HepG2 (cell line): ENCODE results near the gene RIC3. TPM values are rescaled to one million over a fixed set of nuclear protein-coding genes. Genes with fewer than 3 reads are reported as not detected.

Experiments
- ATAC-seq: fragments of 200-7000 bp; cut with Tn5 transposase; 3 replicates; pipeline ENCODE4 v1.9.1; 2020; ENCODE audit warnings: mild to moderate bottlenecking, moderate library complexity
- BruUV-seq: library from RNA; stranded (reverse); fragments of 400-500 nt; replicated peaks from 2 replicates; lab custom pipeline; 2021; lab: Mats Ljungman, UMichigan
- CTCF ChIA-PET: fragments of 300-600 bp; formaldehyde crosslinking; extraction: SDS; loops from one replicate; lab custom pipeline; 2021; ENCODE audit warnings: low total read pairs, inconsistent platforms, low intra/inter-chr PET ratio; lab: Yijun Ruan, JAX
- POLR2A ChIA-PET: fragments of 350-600 bp; sonication (Branson Sonifier 250); formaldehyde crosslinking; loops from one replicate; lab custom pipeline; 2020; ENCODE audit warnings: antibody characterized with exemption, inconsistent platforms; lab: Yijun Ruan, JAX
- DNase-seq: peaks from one replicate; pipeline ENCODE4 v3.0.0-alpha.2; 2015; ENCODE audit warnings: low spot score
- FAIRE-seq: peaks from 3 replicates; lab custom pipeline; 2011; peaks lifted over from hg19 to GRCh38; lab: Jason Lieb, UNC
- H2AFZ ChIP-seq: one replicate; pipeline ENCODE4 v1.6.1; 2011; ENCODE audit warnings: low read length, inconsistent platforms
- H3K27ac ChIP-seq: fragments of 300-600 bp; 3 replicates; pipeline ENCODE4 v1.8.0; 2011; ENCODE audit warnings: mixed run types, mild to moderate bottlenecking, mixed read lengths, low read length, inconsistent platforms; ENCODE audit not compliant: insufficient read depth; ENCODE audit errors: extremely low read length
- H3K27me3 ChIP-seq, 2 experiments: fragments of 200-600 bp in 1 of 2; 2 replicates in 1 of 2; 3 replicates in 1 of 2; pipeline versions ENCODE4 v1.6.0 to v1.8.0; 2011; ENCODE audit warnings: low read length in 2 of 2, mild to moderate bottlenecking in 2 of 2, moderate library complexity in 2 of 2, inconsistent platforms in 1 of 2; ENCODE audit not compliant: insufficient read depth in 2 of 2, control insufficient read depth in 1 of 2
- H3K36me3 ChIP-seq, 2 experiments: fragments of 200-600 bp in 1 of 2; replicated peaks in 1 of 2; 2 replicates in 1 of 2; 3 replicates in 1 of 2; pipeline versions ENCODE4 v1.5.1 to v1.8.0; 2011; ENCODE audit warnings: low read length in 2 of 2, inconsistent platforms in 1 of 2; ENCODE audit not compliant: insufficient read depth in 2 of 2, control insufficient read depth in 1 of 2
- H3K4me1 ChIP-seq: 2 replicates; pipeline ENCODE4 v1.5.1; 2012; ENCODE audit warnings: low read length, inconsistent platforms; ENCODE audit not compliant: insufficient read depth
- H3K4me2 ChIP-seq: 2 replicates; pipeline ENCODE4 v1.6.0; 2011; ENCODE audit warnings: low read depth, low read length, inconsistent platforms
- H3K4me3 ChIP-seq, 3 experiments: fragments of 200-600 bp in 1 of 3; sonication (generic), shearing (Covaris generic) in 1 of 3; replicated peaks in 1 of 3; 2 replicates each; pipeline ENCODE4 v1.5.1; 2011 to 2016; ENCODE audit warnings: low read length in 3 of 3, inconsistent platforms in 2 of 3, low read depth in 2 of 3, mild to moderate bottlenecking in 2 of 3, control low read depth in 1 of 3, mixed read lengths in 1 of 3; ENCODE audit not compliant: insufficient read depth in 1 of 3
- H3K79me2 ChIP-seq: one replicate; pipeline ENCODE4 v1.6.1; 2011; ENCODE audit warnings: low read length, inconsistent platforms; ENCODE audit not compliant: insufficient read depth
- H3K9ac ChIP-seq: 2 replicates; pipeline ENCODE4 v1.6.0; 2011; ENCODE audit warnings: mild to moderate bottlenecking, low read depth, low read length, inconsistent platforms; ENCODE audit not compliant: insufficient read depth
- H3K9me3 ChIP-seq: 2 replicates; pipeline ENCODE4 v1.5.1; 2012; ENCODE audit warnings: mild to moderate bottlenecking, low read length
- H4K20me1 ChIP-seq: 2 replicates; pipeline ENCODE4 v1.6.0; 2011; ENCODE audit warnings: inconsistent platforms, mild to moderate bottlenecking, low read length, moderate library complexity; ENCODE audit not compliant: insufficient read depth
- ARID3A ChIP-seq: IDR thresholded peaks from 2 replicates; pipeline ENCODE4 v1.6.1; 2012; ENCODE audit warnings: low read depth, low read length, improper control_type of control experiment
- HDAC6 ChIP-seq: fragments of 200-600 bp; sonication (generic); IDR thresholded peaks from 2 replicates; pipeline ENCODE4 v1.7.0; 2017; ENCODE audit warnings: mild to moderate bottlenecking, antibody characterized with exemption, low read length, low read depth
- HMG20A ChIP-seq: IDR thresholded peaks from 2 replicates; pipeline ENCODE4 v1.6.1; 2016; ENCODE audit warnings: borderline replicate concordance
- HMGA1 ChIP-seq: sonication (generic); formaldehyde crosslinking; conservative IDR thresholded peaks from 2 replicates; pipeline ENCODE4 v1.4.0; 2020; ENCODE audit warnings: missing genetic modification reagents
- HNF4A ChIP-seq: sonication (generic); formaldehyde crosslinking; IDR thresholded peaks from 2 replicates; pipeline ENCODE4 v1.4.0; 2020; ENCODE audit warnings: missing genetic modification reagents
- KMT2A ChIP-seq: sonication (generic); formaldehyde crosslinking; IDR thresholded peaks from 2 replicates; pipeline ENCODE4 v1.4.0; 2020; ENCODE audit warnings: missing genetic modification reagents
- LCORL ChIP-seq, 2 experiments: fragments of 450-650 bp in 1 of 2; sonication (generic) in 1 of 2; formaldehyde crosslinking in 1 of 2; IDR thresholded peaks; 2 replicates each; pipeline versions ENCODE4 v1.5.0 to v1.6.1; 2017 to 2020; ENCODE audit warnings: antibody characterized with exemption in 1 of 2, missing genetic modification reagents in 1 of 2
- MEIS1 ChIP-seq: sonication (generic); formaldehyde crosslinking; IDR thresholded peaks from 2 replicates; pipeline ENCODE4 v1.9.0; 2021; ENCODE audit warnings: mild to moderate bottlenecking, missing genetic modification reagents, moderate library complexity, borderline replicate concordance
- MNT ChIP-seq: fragments of 450-650 bp; IDR thresholded peaks from 2 replicates; pipeline ENCODE4 v1.6.1; 2016
- SP1 ChIP-seq, 2 experiments: fragments of 450-650 bp in 1 of 2; sonication (generic) in 1 of 2; formaldehyde crosslinking in 1 of 2; IDR thresholded peaks; 2 replicates each; pipeline versions ENCODE4 v1.4.0 to v1.6.1; 2016 to 2020; ENCODE audit warnings: missing genetic modification reagents in 1 of 2
- UBTF ChIP-seq: sonication (generic); formaldehyde crosslinking; IDR thresholded peaks from 2 replicates; pipeline ENCODE4 v1.4.0; 2020; ENCODE audit warnings: mild to moderate bottlenecking, missing genetic modification reagents
- ZNF260 ChIP-seq: sonication (generic); formaldehyde crosslinking; IDR thresholded peaks from 2 replicates; pipeline ENCODE4 v1.4.0; 2020; ENCODE audit warnings: missing genetic modification reagents, low read depth, mild to moderate bottlenecking, borderline replicate concordance
- ZNF280D ChIP-seq: sonication (generic); formaldehyde crosslinking; IDR thresholded peaks from 2 replicates; pipeline ENCODE4 v1.5.1; 2020; ENCODE audit warnings: mild to moderate bottlenecking, missing genetic modification reagents
- ZNF317 ChIP-seq: sonication (generic); formaldehyde crosslinking; IDR thresholded peaks from 2 replicates; pipeline ENCODE4 v1.5.0; 2020; ENCODE audit warnings: mild to moderate bottlenecking, missing genetic modification reagents
- WGBS: methylation state at CpG from one replicate; pipeline ENCODE4 v1.1.6; 2017; ENCODE audit warnings: low lambda C conversion rate; 5-methylcytosine and 5-hydroxymethylcytosine counted together
- in situ Hi-C: cut with HindIII; loops from 2 replicates; pipeline ENCODE4 v1.10.0; 2017; ENCODE audit warnings: low pct_unique_long_range_greater_than_20kb; ENCODE audit not compliant: extremely low pct_ligation_motif_present
- intact Hi-C: fragments of 100-400 bp; cut with micrococcal nuclease; formaldehyde crosslinking; loops from one replicate; pipeline ENCODE4 v1.10.0; 2022; ENCODE audit not compliant: unreplicated experiment
- polyA plus RNA-seq, 8 experiments: library from polyadenylated mRNA; depleted of rRNA in 3 of 8; stranded (reverse) in 7 of 8; unstranded in 1 of 8; fragments of >200 nt; fragmentation: Illumina TruSeq in 4 of 8; extraction: Trizol in 4 of 8; gene quantifications; 2 replicates each; pipeline versions ENCODE4 v1.2.1 to v1.2.3, GENCODE V29; 2011 to 2016; ENCODE audit warnings: low read depth in 4 of 8, missing spikeins in 1 of 8, mixed read lengths in 1 of 8; ENCODE audit not compliant: insufficient read depth in 1 of 8
- total RNA-seq, 5 experiments: library from RNA; depleted of rRNA; stranded (reverse); fragments of >200 nt; fragmentation: Illumina TruSeq; extraction: Trizol; gene quantifications; 2 replicates each; pipeline ENCODE4 v1.2.3, GENCODE V29; 2016; ENCODE audit warnings: low read depth in 1 of 5

Gene RIC3
- total and polyA plus RNA-seq, 2 of the 13 experiments (the other 11 are each of a cell fraction or from before 2014, with no cell fraction given): not detected

GRCh38 chr11:8149726-8150125 is 19.1 kb downstream of the RIC3 start (continued):
- TF ChIP-seq SP1 (IDR thresholded peaks at IDR 0.05): no peak
- TF ChIP-seq SP1 (CRISPR knock-in tag; IDR thresholded peaks at IDR 0.05): no peak
- TF ChIP-seq HNF4A (CRISPR knock-in tag): no peak
- no peak for TF ChIP-seq ZNF280D (CRISPR knock-in tag)
- TF ChIP-seq, all 625 proteins: peak for 0

GRCh38 chr11:8138526-8138925 is 30.3 kb downstream of the RIC3 start:
- no peak for ATAC-seq
- CTCF ChIA-PET: no interaction called here
- TF ChIP-seq ZNF317 (CRISPR knock-in tag) (no peak), HMGA1 (no peak), UBTF (CRISPR knock-in tag) (no peak), HDAC6 (no peak), ARID3A (no peak), MEIS1 (CRISPR knock-in tag) (no peak), KMT2A (no peak), HMG20A (no peak), MNT (no peak), ZNF260 (CRISPR knock-in tag) (no peak), LCORL (IDR thresholded peaks at IDR 0.05) (no peak), LCORL (CRISPR knock-in tag; IDR thresholded peaks at IDR 0.05) (no peak)

More at GRCh38 chr11:8138526-8138925, 30.3 kb downstream of the RIC3 start:
- H3K9me3 ChIP-seq: no peaks in the 10 kb centered on the region
- DNase-seq (no peak), FAIRE-seq (no peak)
- H3K27me3 ChIP-seq: no peaks in the 10 kb centered on the region
- POLR2A ChIA-PET: no interaction called here
- 44% methylated on average over 2 of the region's 2 CpGs for WGBS
- in situ Hi-C loops (no loop called here), intact Hi-C loops (no loop called here)
- BruUV-seq: no TSS peak
- H3K36me3 ChIP-seq: no peaks in the 10 kb centered on the region
- H3K4me2 ChIP-seq: no peak overlapping the region
- H3K4me3 ChIP-seq: no peak overlapping the region
- no peak overlapping the region for H3K27ac ChIP-seq
- H3K9ac ChIP-seq: no peak overlapping the region
- no peaks in the 10 kb centered on the region for H3K4me1 ChIP-seq
- H4K20me1 ChIP-seq: no peaks in the 10 kb centered on the region
- no peaks in the 10 kb centered on the region for H3K79me2 ChIP-seq
- H2AFZ ChIP-seq: no peak overlapping the region
